PC-9 (cell line): ENCODE data around the gene TGM2.

Experiments
- CTCF ChIP-seq: fragments of 200-600 bp; sonication (generic); conservative IDR thresholded peaks from 2 replicates; pipeline ENCODE4 v1.6.1; 2017; ENCODE audit warnings: mixed run types, antibody characterized with exemption, mild to moderate bottlenecking, moderate library complexity
- EZH2 ChIP-seq: fragments of 200-600 bp; sonication (generic); IDR thresholded peaks from 2 replicates; pipeline ENCODE4 v1.8.0; 2017; ENCODE audit warnings: antibody characterized with exemption, low read depth

- TF ChIP-seq CTCF (no peak), EZH2 (no peak)
Measured at GRCh38 chr20:38196592-38196991, 31.5 kb upstream of the TGM2 start.
